ENCODE data around the gene SMIM11. TPM values are rescaled to one million over a fixed set of nuclear protein-coding genes. Genes with fewer than 3 reads are reported as not detected.

Gene SMIM11
- total RNA-seq, 1 experiment from 2014 or later = 2.3 TPM

DNA sequence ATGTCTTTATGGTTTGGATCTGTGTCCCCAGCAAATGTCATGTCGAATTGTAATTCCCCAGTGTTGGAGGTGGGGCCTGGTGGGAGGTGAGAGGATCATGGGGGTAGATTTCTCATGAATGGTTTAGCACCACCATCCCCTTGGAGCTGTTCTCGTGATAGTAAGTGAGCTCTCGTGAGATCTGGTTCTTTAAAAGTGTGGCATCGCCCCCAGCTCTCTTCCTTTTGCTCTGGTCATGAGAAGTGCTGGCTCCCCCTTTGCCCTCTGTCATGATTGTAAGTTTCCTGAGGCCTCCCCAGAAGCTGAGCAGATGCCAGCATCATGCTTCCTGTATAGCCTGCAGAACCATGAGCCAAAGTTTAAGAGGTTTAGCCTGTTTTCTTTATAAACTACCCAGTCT lies 22.8 kb upstream of the SMIM11 start:
- Histone ChIP-seq H3K9ac (ENCODE audit: extremely low read depth, insufficient read length, low read length) (no peak overlapping the region), H2AK5ac (ENCODE audit: insufficient read length, low read length) (no peak overlapping the region), H3K27me3 (ENCODE audit: insufficient read depth, low read length) (no peaks in the 10 kb centered on the region; the same call in 1 of the 2 replicates), H2BK120ac (ENCODE audit: low read depth, low read length, poor library complexity, severe bottlenecking) (no peak overlapping the region), H3T11ph (ENCODE audit: low read length) (no peak overlapping the region), H3K9me3 (ENCODE audit: control insufficient read depth, low read depth, low read length) (no peaks in the 10 kb centered on the region), H3K4me2 (ENCODE audit: insufficient read depth, insufficient read length, low read length) (no peak overlapping the region), H3K23me2 (ENCODE audit: insufficient read length, low read depth, low read length, poor library complexity, severe bottlenecking) (no peaks in the 10 kb centered on the region), H4K8ac (replicated peaks; ENCODE audit: insufficient read length, low read depth, low read length) (no peak overlapping the region), H3K18ac (ENCODE audit: insufficient read length, low read depth, low read length) (no peak overlapping the region), H3K14ac (ENCODE audit: insufficient read depth, low read length) (no peak overlapping the region), H4K5ac (ENCODE audit: insufficient read length, low read depth, low read length) (no peak overlapping the region), H3K79me1 (ENCODE audit: insufficient read depth, low read depth, low read length, poor library complexity, severe bottlenecking) (no peaks in the 10 kb centered on the region), H2AFZ (ENCODE audit: low read length) (no peak overlapping the region), H3K23ac (ENCODE audit: insufficient read length, low read depth, low read length) (no peak overlapping the region), H4K91ac (ENCODE audit: insufficient read length, low read depth, low read length) (no peak overlapping the region), H3K79me2 (ENCODE audit: insufficient read depth, low read length) (no peaks in the 10 kb centered on the region), H4K20me1 (ENCODE audit: control insufficient read depth, insufficient read depth, insufficient read length) (no peaks in the 10 kb centered on the region), H2BK5ac (ENCODE audit: insufficient read length, low read length) (no peak overlapping the region), H2BK15ac (ENCODE audit: low read depth, low read length) (no peak overlapping the region), H2BK12ac (ENCODE audit: insufficient read length, low read depth, low read length) (no peak overlapping the region), H3K56ac (ENCODE audit: insufficient read length, low read depth, low read length) (no peak overlapping the region), H3K4ac (ENCODE audit: low read depth, low read length) (no peak overlapping the region), H3K27ac (ENCODE audit: insufficient read length, low read depth, low read length) (no peak overlapping the region), H3K4me1 (ENCODE audit: insufficient read depth, low read length) (no peaks in the 10 kb centered on the region), H2BK20ac (ENCODE audit: low read depth, low read length, poor library complexity, severe bottlenecking) (no peak overlapping the region)
- Mint-ChIP-seq H3K27ac (no peak overlapping the region), H3K27me3 (ENCODE audit: low read depth) (peaks cover 22% of the 10 kb centered on the region), H3K9me3 (peaks cover 7 to 8% of the 10 kb centered on the region in 2 experiments; a peak in 4 of 5 replicates), H3K36me3 (ENCODE audit: insufficient read depth in 1 of 3, low read depth in 3 of 3) (peaks cover 0 to 4% (median 0%) of the 10 kb centered on the region in 3 experiments; a peak in 1 of 7 replicates), H3K4me3 (no peak overlapping the region), H3K4me1 (peaks cover 0 to 10% of the 10 kb centered on the region in 2 experiments; a peak in 3 of 4 replicates)
- DNase-seq = no peak
- TF ChIP-seq, protein P1, sequence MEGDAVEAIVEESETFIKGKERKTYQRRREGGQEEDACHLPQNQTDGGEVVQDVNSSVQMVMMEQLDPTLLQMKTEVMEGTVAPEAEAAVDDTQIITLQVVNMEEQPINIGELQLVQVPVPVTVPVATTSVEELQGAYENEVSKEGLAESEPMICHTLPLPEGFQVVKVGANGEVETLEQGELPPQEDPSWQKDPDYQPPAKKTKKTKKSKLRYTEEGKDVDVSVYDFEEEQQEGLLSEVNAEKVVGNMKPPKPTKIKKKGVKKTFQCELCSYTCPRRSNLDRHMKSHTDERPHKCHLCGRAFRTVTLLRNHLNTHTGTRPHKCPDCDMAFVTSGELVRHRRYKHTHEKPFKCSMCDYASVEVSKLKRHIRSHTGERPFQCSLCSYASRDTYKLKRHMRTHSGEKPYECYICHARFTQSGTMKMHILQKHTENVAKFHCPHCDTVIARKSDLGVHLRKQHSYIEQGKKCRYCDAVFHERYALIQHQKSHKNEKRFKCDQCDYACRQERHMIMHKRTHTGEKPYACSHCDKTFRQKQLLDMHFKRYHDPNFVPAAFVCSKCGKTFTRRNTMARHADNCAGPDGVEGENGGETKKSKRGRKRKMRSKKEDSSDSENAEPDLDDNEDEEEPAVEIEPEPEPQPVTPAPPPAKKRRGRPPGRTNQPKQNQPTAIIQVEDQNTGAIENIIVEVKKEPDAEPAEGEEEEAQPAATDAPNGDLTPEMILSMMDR (conservative IDR thresholded peaks at IDR 0.05) = no peak
- WGBS (ENCODE audit: extremely low coverage, insufficient read length, low lambda C conversion rate) = no CpG with 5 or more reads among the region's 4 CpGs

Measured in H9 (cell line).